Measurements from ENCODE around the gene S100Z.
"Not testable (repeated sequence)": the region's sequence is repeated elsewhere in the genome, so short reads cannot be mapped to it uniquely, and the experiment has no call there.

The S100Z gene

DNA sequence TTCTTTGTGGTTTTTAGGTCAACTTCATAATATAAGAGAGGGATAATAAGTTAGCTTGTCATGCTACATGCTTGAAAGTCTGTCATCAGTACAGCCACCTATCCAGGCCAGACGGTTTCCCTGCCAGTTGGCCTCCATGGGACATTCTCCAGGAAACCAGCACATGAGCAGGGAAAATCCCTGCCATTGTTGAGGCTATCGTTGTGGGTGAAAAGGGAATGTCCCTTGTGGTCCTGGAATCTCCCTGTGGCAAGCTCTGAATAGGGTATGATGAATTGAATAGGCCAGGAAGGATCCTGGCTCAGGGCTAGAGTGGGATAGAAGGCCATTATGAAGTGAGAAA, 18.7 kb upstream of the S100Z start:
- no peak for DNase-seq

DNA sequence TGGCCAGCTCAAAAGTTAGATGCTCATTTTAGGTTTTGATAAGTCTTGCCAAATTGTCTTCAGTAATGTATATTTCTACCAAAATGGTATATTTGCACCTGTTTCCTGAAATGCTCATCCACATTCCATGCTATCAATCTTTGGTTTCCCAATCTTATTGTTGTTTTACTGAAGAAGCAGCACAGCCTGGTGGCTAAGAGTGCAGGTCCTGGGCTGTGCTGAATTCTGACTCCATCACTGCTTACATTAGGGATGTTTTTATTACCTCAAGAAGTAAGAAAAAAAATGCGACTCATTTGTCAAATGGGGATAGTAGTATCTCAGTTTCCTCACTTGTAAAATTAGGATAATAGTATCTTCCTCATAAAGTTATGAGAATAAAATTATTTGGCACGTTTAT, 13.6 kb upstream of the S100Z start:
- no peak for DNase-seq

DNA sequence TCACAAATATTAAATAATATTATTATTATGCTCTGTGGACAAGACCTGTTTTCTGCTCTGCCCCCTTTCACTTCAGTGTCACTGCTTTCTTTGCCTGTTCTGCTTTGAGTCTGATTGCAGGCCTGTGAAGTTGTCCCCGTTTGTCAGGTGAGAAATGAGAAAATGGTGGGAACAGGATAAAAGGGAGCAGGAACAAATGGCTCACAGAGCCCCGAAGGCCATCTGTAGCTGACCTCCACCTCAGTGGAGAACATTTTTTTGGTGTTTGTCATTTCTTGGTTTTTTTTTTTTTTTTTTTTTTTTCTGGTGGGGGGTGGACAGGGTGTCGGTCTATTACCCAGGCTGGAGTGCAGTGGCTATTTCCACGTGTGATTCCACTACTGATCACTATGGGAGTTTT, 13.2 kb upstream of the S100Z start:
- no peak for DNase-seq

DNA sequence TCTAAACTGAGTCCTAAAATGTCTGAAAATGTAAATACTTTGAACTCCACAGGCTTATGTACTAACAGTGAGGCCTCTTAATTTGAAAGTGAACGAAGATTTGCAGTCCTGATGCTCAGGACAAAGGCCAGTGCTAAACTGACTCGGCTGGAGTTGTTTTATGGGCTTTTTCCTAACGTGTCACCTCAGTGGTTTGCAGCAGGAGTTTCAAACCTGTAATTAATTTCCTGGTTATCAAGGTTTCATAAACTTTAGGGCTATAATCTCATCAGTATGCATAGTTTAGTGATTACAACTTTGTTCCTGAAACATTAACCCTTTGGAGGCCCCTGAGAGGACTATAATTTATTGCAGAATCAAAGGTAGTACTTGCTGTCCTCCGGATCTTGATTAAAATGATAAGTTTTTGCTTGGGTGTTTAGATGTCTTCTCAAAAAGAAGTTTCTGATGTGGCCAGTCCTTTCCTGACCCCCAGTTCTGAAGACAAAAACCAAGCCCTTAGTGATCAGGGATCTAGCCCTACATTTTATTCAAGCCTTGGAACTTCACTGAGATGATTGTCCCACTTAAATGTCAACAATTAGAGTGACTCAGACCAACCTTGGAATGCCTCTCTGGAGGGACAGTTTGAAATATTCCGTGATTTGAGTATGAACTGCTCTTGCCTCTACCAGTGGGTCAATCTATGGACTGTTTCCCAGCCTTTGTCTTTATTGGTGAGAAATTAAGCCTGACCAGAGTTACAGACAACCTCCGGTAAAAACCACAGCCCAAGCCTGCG, 11.1 kb upstream of the S100Z start:
- no peak for DNase-seq

DNA sequence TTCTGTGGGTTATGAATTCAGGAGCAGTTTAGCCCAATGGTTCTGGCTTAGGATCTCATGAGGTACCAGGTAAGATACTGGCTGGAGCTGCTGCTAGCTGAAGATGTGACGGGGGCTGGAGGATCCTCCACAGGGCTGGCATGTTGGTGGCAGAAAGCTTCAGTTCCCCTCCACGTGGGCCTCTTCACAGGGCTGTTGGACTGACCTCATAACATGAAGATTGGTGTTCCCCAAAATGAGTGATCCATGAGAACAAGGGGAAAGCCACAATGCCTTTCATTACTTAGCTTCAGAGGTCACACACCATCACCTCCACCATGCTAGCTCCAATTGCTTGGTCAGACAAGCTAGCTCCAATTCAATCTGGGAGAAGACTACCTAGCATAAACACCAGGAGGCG, 8.5 kb upstream of the S100Z start:
- DNase-seq, result no peak

DNA sequence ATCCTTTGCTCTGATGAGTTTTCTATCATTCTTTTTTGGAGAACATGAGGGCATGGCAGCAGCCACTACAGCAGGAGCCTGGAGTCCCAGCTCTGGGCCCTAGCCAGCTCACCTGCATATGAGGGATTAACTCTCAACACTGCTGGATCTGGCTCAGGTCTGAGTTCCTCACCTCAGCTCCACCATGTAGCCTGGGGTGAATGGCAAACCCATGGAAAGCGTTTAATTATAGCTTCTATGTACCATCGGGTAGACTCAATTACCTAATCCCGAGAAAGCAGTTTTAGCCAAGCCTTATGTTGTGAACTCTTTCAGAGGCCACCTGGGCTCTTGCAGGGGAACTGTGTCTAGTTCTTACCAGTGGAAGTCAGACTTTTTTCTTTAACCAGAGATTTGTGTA, 3.9 kb upstream of the S100Z start:
- DNase-seq, result no peak

DNA sequence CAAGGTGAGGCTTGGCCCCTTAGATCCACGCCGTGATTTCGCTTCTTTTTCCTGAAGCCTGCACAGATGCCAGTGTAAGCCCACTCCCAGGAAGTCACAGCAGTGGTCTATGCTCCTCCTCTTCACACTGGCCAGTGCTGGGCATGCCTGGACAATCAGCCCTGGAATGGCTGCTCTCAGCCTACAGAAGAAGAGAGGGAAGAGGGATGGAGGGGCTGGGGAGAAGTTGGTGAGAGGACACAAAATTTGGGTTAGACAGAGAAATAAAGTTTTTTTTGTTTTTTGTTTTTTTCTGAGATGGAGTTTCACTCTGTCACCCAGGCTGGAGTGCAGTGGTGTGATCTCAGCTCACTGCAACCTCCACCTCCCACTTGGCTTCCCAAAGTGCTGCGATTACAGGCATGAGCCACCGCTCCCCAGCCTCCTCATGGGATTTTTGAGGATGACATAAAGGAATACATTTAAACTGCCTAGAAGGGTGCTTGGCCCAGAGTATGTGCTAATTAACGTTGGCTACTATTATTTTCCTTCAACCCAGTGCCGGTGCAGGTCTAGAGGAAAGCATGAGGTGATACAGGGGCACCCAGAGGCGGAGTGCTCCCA, 830 bp downstream of the S100Z start:
- DNase-seq, result no peak

DNA sequence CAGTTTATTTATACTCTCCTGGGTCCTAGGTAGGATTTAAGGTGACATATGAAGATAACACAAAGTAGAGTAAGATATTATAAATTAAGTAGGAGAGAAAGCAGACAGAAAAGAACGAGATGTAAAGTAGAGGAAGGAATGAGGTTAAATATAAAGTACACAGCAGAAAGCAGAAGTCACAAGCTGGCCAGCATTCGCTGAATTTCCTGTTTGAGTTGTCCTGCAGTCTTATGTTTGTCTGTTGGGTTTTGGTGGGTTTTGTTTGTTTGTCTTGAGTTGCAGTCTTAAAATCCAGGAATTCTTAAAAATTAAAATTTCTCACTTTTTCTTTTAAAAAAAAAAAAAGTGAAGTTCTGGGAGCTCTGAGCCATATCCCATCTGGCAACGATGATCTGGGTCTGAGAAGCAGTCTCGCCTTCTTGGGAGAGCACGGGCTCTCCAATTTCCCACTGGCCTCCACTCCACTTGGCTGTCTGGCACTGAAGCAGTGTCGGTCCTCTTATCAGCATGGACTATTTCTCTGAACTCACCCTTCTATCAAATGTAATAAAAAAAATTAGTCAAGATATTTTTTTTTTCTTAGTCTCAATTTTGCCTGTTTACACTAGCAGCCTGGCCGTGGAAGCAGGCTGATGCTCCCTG, 2.0 kb downstream of the S100Z start:
- DNase-seq, result no peak

DNA sequence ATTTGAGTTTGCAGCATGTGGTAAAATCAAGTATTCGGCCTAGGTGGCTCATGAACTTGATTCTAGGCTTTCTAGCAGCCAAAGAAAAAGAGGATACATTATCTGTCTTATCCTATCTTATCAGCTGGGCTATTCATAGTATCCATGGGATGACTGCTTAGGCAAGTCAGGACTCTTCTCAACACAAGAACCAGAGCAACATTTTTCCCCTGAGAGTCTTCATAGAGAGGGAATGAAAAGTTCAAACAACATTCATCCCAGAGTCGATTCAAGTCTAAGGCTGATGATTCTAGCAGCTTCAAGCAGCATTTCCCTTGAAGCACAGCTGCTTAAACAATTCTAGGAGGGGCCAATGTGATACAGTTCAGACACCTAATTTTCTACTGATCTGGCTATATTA, 3.0 kb downstream of the S100Z start:
- DNase-seq, result no peak

DNA sequence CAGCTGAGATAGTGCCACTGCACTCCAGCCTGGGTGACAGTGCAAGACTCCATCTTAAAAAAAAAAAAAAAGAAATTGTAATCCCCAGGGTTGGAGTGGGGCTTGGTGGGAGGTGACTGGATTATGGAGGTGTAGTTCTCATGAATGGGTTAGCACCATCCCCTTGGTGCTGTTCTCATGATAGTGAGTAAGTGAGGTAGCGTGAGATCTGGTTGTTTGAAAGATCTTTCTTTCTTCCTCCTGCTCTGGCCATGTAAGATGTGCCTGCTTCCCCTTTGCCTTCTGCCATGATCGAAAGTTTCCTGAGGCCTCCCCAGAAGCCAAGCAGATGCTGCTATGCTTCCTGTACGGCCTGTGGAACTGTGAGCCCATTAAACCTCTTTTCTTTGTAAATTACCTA, 3.9 kb downstream of the S100Z start:
- not testable (repeated sequence) for DNase-seq

DNA sequence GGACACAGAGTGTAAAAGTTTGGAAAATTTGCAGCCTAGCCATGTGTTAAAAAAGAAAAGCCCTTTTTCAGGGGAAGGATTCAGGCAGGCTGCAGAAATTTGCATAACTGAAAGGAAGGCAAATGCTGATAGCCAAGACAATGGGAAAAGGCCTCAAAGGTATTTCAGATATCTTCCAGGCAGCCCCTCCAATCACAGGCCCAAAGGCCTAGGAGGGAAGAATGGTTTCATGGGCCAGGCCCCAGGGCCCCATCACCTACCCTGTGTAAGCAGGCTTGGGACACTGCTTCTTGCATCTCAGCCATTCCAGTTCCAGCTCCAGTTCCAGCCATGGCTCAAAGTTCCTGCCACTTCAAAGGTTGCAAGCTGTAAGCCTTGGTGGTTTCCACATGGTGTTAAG, 4.8 kb downstream of the S100Z start:
- DNase-seq, result no peak

DNA sequence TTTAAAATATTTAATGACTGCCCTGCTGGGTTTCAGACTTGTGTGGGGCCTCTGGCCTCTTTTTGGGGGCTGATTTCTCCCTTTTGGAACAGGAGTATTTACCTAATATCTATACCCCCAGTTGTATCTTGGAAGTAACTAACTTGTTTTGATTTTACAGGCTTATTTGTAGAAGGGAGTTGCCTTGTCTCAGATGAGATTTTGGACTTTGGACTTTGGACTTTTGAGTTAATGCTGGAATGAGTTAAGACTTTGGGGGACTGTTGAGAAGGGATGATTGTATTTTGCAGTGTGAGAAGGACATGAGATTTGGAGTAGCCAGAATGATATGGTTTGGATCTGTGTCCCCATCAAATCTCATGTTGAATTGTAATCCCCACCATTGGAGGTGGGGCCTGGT, 5.7 kb downstream of the S100Z start:
- DNase-seq, result not testable (repeated sequence)

DNA sequence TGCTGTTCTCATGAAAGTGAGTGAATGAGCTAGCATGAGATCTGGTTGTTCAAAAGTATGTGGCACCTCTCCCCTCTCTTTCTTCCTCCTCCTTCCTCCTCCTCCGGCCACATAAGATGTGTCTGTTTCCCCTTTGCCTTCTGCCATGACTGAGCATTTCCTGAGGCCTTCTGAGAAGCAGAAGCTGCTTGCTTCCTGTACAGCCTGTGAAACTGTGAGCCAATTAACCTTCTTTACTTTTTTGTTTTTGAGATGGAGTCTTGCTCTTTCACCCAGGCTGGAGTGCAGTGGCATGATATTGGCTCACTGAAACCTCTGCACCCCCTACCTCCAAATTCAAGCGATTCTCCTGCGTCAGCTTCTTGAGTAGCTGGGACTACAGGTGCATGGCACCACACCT, 6.1 kb downstream of the S100Z start:
- DNase-seq, result peak; percentile 50 to 60

DNA sequence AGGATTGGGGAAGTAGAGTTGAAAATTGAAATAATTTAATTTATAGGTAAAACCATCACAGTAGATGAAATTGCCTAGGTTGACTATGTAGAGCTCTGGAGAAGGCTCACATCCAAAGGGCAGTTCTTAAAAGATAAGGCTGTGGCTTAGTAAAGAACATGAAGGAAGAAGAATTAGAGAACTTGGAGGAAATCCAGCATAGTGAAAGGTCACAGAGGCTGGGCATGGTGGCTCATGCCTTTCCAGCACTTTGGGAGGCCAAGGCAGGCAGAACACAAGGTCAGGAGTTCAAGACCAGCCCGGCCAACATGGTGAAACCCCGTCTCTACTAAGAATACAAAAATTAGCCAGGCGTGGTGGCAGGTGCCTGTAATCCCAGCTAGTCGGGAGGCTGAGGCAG, 7.0 kb downstream of the S100Z start:
- not testable (repeated sequence) for DNase-seq

DNA sequence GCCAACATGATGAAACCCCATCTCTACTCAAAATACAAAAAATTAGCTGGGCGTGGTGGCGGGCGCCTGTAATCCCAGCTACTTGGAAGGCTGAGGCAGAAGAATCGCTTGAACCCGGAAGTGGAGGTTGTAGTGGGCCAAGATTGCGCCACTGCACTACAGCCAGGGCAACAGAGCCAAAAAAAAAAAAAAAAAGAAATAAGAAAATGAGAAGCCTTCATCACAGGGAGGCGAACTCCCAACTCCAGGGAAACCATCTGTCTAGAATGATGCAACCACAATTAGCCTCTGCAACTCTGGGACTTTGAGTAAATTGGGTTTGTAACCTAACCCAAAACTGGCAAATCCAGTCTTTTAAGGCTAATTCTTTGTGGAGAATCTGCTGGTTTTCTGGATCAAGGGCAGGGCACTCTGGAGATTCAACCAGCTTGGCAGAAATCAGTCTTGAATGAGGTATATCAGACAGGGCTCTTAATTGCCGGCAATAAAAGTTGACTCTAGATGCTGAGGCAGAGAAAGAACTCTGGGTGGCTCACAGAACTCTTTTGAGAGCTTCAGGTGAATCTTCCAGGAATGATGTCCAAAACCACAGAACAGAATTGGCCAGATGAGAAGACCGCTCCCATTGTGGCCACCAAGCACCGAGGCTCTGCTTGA, 9.9 kb downstream of the S100Z start:
- peak in 1 of 2 donors; percentile 15 for DNase-seq

DNA sequence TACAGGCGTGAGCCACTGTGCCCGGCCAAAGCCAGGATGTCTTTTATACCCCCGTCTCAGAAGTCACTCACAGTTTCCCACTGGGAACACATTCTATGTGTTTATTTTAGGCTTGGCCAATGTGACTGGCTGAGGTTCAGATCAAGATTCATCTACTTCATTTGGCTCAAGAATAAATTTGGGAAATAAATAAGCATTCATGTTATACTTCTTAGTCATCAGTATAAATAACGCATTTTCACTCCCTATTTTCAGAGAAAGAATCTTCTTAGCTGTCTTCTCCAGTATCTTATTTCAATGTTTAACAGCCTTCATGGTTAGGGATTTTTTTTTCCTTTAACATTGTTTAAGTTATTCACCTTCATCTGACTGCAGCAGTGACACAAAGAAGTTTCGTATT, 11.8 kb downstream of the S100Z start:
- DNase-seq, result no peak

DNA sequence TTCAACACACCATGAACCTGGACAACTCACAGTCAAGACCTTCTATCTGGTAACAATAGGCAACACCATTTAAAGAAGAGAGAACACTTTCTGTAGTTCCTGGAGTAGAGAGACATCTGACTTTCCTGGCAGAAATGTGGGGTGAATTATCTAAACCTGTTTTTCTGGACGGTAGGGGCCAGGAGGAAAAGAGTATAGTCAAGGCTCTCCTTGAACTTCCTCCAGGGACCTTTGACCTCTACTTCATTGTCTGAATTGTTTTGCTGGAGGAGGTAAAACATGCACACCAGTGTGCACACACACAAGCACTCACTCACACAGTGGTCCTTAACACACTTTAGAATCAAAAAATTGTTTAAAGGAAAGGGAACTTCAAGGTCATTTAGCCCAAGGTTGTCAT, 13.2 kb downstream of the S100Z start:
- no peak for DNase-seq

DNA sequence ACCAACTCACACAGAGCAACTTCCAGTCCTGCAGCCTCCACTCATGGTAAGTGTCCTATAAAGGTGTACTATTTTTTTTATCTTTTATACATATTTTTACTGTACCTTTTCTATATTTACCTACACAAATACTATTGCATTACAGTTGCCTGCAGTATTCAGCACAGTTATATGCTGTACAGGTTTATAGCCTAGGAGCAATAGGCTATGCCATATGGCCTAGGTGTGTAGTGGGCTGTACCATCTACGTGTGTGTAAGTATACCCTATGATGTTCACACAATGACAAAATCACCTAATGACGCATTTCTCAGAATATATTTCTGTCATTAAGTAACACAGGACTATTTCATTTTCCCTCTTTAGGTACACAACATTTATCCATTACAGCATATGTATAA, 16.7 kb downstream of the S100Z start:
- no peak for DNase-seq

DNA sequence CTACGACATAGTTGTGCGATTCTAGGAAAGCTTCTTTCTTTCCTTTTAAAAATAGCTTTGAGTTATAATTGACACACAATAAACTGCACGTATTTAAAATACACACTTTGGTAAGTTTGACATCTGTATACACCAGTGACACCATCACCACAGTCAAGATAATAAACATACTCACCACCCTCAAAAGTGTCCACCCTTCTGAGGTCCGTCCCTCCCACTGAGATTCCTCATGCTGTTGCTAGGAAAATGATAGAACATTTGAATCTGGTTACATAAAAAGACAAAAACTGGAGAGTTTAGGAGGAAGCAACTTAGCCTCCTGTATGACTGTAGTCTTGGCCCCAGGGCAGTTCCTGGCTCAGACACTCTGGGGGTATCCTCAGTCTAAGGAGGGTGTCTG, 17.2 kb downstream of the S100Z start:
- no peak for DNase-seq

DNA sequence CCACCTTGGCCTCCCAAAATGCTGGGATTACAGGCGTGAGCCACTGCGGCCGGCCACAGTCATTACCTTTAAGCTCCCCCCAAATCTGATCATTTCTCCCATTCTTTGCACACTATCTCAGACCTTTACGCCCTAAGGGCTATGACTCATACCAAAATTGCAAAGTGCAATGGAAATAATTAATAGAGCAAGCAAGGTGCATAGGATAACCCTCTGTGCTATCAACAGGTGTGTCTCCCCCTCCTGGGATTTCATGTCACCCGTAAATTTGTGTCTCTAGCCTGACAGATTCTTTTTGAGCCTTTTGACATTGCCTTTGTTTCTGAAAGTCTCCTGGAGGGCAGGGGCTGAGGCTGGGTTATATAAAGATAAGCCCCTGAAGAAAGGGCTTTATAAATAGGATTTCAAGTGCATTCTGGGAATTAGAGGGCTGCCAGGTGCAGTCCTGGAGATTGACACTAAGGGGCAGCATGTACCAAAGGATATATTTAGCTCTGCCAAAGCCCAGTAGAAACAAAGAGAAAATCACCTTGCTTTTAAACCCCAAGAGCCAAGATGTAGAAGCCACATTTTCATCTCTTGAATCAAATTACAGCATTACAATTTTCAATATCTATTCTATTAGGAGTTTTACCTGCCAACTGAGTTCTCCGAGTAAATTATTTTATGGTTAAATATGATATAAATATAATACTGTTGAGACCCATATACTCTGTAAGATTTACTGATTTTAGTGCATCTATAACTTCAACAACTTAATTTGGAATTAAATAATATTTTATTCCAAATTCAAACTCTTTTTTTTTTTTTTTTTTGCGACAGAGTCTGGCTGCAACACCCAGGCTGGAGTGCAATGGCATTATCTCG, 18.2 kb downstream of the S100Z start:
- DNase-seq, result peak; percentile 60 to 71

DNA sequence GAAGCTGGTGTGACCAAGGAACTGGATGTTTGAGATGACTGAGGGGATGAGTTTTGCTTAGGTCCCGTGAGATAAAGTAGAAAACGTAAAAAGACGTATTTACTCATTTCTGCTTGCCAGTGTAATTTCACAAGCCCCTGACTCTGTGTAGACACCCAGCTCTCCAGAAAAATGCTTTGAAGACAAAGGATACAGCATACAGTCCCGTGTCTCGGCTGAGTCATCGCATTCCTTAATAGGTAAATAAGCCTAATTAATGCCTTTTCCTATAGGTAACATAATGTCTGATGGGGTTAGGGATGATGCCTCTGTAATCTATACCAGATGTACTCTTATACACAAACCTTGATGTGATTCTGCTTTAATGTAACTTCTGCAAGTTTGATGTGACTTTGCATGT, 20.2 kb downstream of the S100Z start:
- no peak for DNase-seq

DNA sequence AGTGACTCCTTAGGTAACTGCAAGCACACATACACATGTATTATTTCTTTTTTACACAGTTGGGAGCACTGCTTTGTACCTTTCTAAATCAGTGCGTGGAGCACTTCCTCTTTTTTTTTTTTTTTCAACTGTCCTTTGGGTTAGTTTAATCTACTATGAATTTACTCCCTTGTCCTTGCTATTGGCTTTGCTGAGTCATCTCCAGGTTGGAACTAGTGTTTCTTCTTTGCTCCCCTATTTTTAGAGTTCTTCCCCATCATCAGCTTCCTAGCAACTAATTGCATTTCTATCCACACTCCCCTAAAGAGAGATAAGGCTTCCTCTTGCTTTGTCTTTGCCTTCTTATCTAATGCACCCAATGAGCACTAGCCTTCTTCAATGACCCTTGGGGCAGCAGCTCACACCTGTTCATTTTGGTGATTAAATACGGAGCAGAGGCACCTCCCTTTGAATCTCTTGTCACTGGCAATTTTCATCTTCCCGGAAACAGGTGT, 24.3 kb downstream of the S100Z start:
- DNase-seq, result no peak
